IMR-90 (cell line): ENCODE data around the gene TMEM126B. TPM values are rescaled to one million over a fixed set of nuclear protein-coding genes. Genes with fewer than 3 reads are reported as not detected.

Experiments used
- ATAC-seq: fragments of 200-7000 bp; cut with Tn5 transposase; 2 replicates; pipeline ENCODE4 v1.9.1; 2020; ENCODE audit warnings: low read depth, mild to moderate bottlenecking, moderate library complexity
- BruUV-seq: library from RNA; stranded (reverse); fragments of 400-500 nt; replicated peaks from 2 replicates; lab custom pipeline; 2021; lab: Mats Ljungman, UMichigan
- CTCF ChIA-PET: fragments of 300-600 bp; formaldehyde crosslinking; extraction: SDS; loops from one replicate; lab custom pipeline; 2021; ENCODE audit warnings: antibody characterized with exemption; lab: Yijun Ruan, JAX
- POLR2A ChIA-PET: fragments of 300-600 bp; sonication (Branson Sonifier 250); formaldehyde crosslinking; loops from one replicate; lab custom pipeline; 2022; ENCODE audit warnings: antibody characterized with exemption; ENCODE audit not compliant: unreplicated experiment; lab: Charles Lee
- DNase-seq: peaks from one replicate; pipeline ENCODE4 v3.0.0; 2013
- H2AFZ ChIP-seq: replicated peaks from 2 replicates; pipeline ENCODE3; 2013; ENCODE audit warnings: low read length, mild to moderate bottlenecking; ENCODE audit not compliant: poor library complexity
- H2AK5ac ChIP-seq: 2 replicates; pipeline ENCODE4 v1.6.1; 2013; ENCODE audit warnings: low read depth, low read length, inconsistent platforms
- H2AK9ac ChIP-seq: replicated peaks from 2 replicates; pipeline ENCODE3; 2013; ENCODE audit warnings: mild to moderate bottlenecking, low read depth, low read length, moderate library complexity; ENCODE audit not compliant: poor library complexity
- H2BK120ac ChIP-seq: 2 replicates; pipeline ENCODE4 v1.6.1; 2013; ENCODE audit warnings: low read depth, low read length, inconsistent platforms
- H2BK15ac ChIP-seq: 3 replicates; pipeline ENCODE4 v1.6.1; 2013; ENCODE audit warnings: low read depth, low read length, inconsistent platforms
- H2BK20ac ChIP-seq: 2 replicates; pipeline ENCODE4 v1.6.1; 2013; ENCODE audit warnings: low read depth, mild to moderate bottlenecking, inconsistent platforms, low read length, moderate library complexity
- H2BK5ac ChIP-seq: 2 replicates; pipeline ENCODE4 v1.6.1; 2013; ENCODE audit warnings: mild to moderate bottlenecking, low read depth, low read length, inconsistent platforms; ENCODE audit not compliant: poor library complexity, severe bottlenecking
- H3K14ac ChIP-seq: replicated peaks from 2 replicates; pipeline ENCODE4 v1.6.1; 2013; ENCODE audit warnings: low read depth, low read length, inconsistent platforms
- H3K18ac ChIP-seq: 2 replicates; pipeline ENCODE4 v1.6.1; 2013; ENCODE audit warnings: low read depth, low read length, control low read depth
- H3K23ac ChIP-seq: 2 replicates; pipeline ENCODE4 v1.6.1; 2013; ENCODE audit warnings: low read depth, low read length, inconsistent platforms
- H3K27ac ChIP-seq: 2 replicates; pipeline ENCODE4 v1.5.1; 2013; ENCODE audit warnings: mild to moderate bottlenecking, control low read depth, low read length; ENCODE audit not compliant: insufficient read depth
- H3K27me3 ChIP-seq: 2 replicates; pipeline ENCODE4 v1.6.1; 2013; ENCODE audit warnings: low read length; ENCODE audit not compliant: control insufficient read depth, insufficient read depth
- H3K36me3 ChIP-seq: 2 replicates; pipeline ENCODE4 v1.6.1; 2013; ENCODE audit warnings: low read length, mixed read lengths; ENCODE audit not compliant: control insufficient read depth, insufficient read depth
- H3K4ac ChIP-seq: 2 replicates; pipeline ENCODE4 v1.6.1; 2013; ENCODE audit warnings: low read depth, low read length, inconsistent platforms
- H3K4me1 ChIP-seq: 2 replicates; pipeline ENCODE4 v1.6.1; 2013; ENCODE audit warnings: low read length, mixed read lengths; ENCODE audit not compliant: control insufficient read depth, insufficient read depth
- H3K4me2 ChIP-seq: 2 replicates; pipeline ENCODE4 v1.6.1; 2013; ENCODE audit warnings: low read depth, mild to moderate bottlenecking, control low read depth, low read length, moderate library complexity
- H3K4me3 ChIP-seq: 2 replicates; pipeline ENCODE4 v1.5.1; 2013; ENCODE audit warnings: low read depth, mild to moderate bottlenecking, control low read depth, low read length, moderate library complexity; ENCODE audit not compliant: insufficient read depth
- H3K56ac ChIP-seq: 2 replicates; pipeline ENCODE4 v1.6.1; 2013; ENCODE audit warnings: low read length, inconsistent platforms; ENCODE audit not compliant: insufficient read depth; ENCODE audit errors: extremely low read depth
- H3K79me1 ChIP-seq, 2 experiments: 2 replicates each; pipeline ENCODE4 v1.6.1; 2013; ENCODE audit warnings: low read length in 2 of 2, inconsistent platforms in 1 of 2, low read depth in 1 of 2
- H3K9ac ChIP-seq: 2 replicates; pipeline ENCODE4 v1.6.1; 2013; ENCODE audit warnings: low read depth, low read length, control low read depth
- H3K9me1 ChIP-seq: 2 replicates; pipeline ENCODE4 v1.6.1; 2013; ENCODE audit warnings: low read length, inconsistent platforms; ENCODE audit not compliant: insufficient read depth
- H3K9me3 ChIP-seq: 2 replicates; pipeline ENCODE4 v1.6.1; 2013; ENCODE audit warnings: low read length; ENCODE audit not compliant: control insufficient read depth, insufficient read depth
- H4K20me1 ChIP-seq: 2 replicates; pipeline ENCODE4 v1.6.1; 2013; ENCODE audit warnings: low read length, inconsistent platforms; ENCODE audit not compliant: insufficient read depth
- H4K5ac ChIP-seq: 2 replicates; pipeline ENCODE4 v1.6.1; 2013; ENCODE audit warnings: mild to moderate bottlenecking, low read depth, low read length, control low read depth
- H4K8ac ChIP-seq, 2 experiments: 2 replicates each; pipeline ENCODE4 v1.6.1; 2013; ENCODE audit warnings: low read depth in 2 of 2, low read length in 2 of 2, control low read depth in 1 of 2, inconsistent platforms in 1 of 2
- H4K91ac ChIP-seq: 2 replicates; pipeline ENCODE4 v1.6.1; 2013; ENCODE audit warnings: low read depth, low read length, inconsistent platforms; ENCODE audit not compliant: insufficient read depth
- RFX5 ChIP-seq: IDR thresholded peaks from 2 replicates; pipeline ENCODE4 v1.8.0; 2012; ENCODE audit warnings: low read depth, mild to moderate bottlenecking, low read length, moderate library complexity
- whole genome bisulfite sequencing, 2 experiments: methylation state at CpG; one replicate each; pipeline versions ENCODE4 v1.1.5 to v1.1.7; 2013; ENCODE audit warnings: missing lambda C conversion rate in 2 of 2; ENCODE audit not compliant: insufficient read length in 1 of 2; ENCODE audit errors: extremely low coverage in 2 of 2; 5-methylcytosine and 5-hydroxymethylcytosine counted together
- dilution Hi-C: fragments of 300-500 bp; cut with HindIII; formaldehyde crosslinking; loops from one replicate; pipeline ENCODE4 v1.14.3; 2018; ENCODE audit warnings: low sequenced_read_pairs; ENCODE audit not compliant: unreplicated experiment
- in situ Hi-C: fragments of 300-500 bp; cut with MboI; formaldehyde crosslinking; loops from 3 replicates; pipeline ENCODE4 v1.14.3; 2019; ENCODE audit warnings: low sequenced_read_pairs, inconsistent platforms, mixed read lengths
- intact Hi-C: fragments of 100-400 bp; cut with micrococcal nuclease; formaldehyde crosslinking; loops from 2 replicates; pipeline ENCODE4 v1.10.0; 2022
- polyA plus RNA-seq, 3 experiments: library from polyadenylated mRNA; depleted of rRNA; stranded (reverse); fragments of >200 nt; gene quantifications; 2 replicates each; pipeline ENCODE4 v1.2.3, GENCODE V29; 2012; ENCODE audit warnings: low replicate concordance in 1 of 3
- total RNA-seq: library from RNA; depleted of rRNA; stranded (reverse); fragments of >200 nt; gene quantifications from 2 replicates; pipeline ENCODE4 v1.2.3, GENCODE V29; 2012

The TMEM126B gene
- total and polyA plus RNA-seq, 2 of the 4 experiments (the other 2 are of a cell fraction): 44.6 to 56.8 TPM

DNA sequence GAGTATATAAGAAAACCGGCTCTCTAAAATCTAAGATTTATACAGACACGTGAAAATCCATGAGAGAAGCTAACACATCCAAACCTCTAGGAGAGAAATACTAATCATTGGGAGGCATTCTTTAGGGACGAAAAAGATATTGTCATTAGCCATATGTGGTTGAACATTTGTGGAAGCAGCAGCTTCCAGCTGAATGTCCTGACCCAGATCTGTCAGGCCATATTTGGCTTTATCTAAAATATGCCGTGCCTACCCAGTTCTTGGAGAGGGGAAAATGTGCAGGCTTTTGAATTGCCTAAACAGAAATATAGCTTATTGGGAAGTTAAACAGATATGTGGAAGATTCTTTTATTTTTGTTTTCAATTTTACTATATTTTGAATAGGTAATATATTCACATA lies 51.2 kb downstream of the TMEM126B start:
- Histone ChIP-seq H3K79me1 (peaks cover 6 to 14% of the 10 kb centered on the region in 2 experiments), H4K5ac (no peak overlapping the region), H2BK20ac (no peak overlapping the region), H3K23ac (no peak overlapping the region), H3K27me3 (no peaks in the 10 kb centered on the region), H4K20me1 (no peaks in the 10 kb centered on the region), H3K14ac (no peak overlapping the region), H4K8ac (no peak overlapping the region), H3K4me1 (no peaks in the 10 kb centered on the region), H3K9me1 (no peaks in the 10 kb centered on the region; the same call in 1 of the 2 replicates), H3K4me3 (no peak overlapping the region), H3K27ac (no peak overlapping the region), H4K91ac (no peak overlapping the region), H3K9ac (no peak overlapping the region), H2AK9ac (no peak overlapping the region), H3K56ac (no peak overlapping the region), H2BK120ac (no peak overlapping the region), H3K4me2 (no peak overlapping the region), H3K4ac (no peak overlapping the region), H3K36me3 (no peaks in the 10 kb centered on the region), H2BK5ac (no peak overlapping the region), H2BK15ac (no peak overlapping the region), H3K9me3 (no peaks in the 10 kb centered on the region), H3K18ac (no peak overlapping the region), H2AFZ (no peak overlapping the region), H2AK5ac (no peak overlapping the region)
- no TSS peak for BruUV-seq
- DNase-seq (no peak), ATAC-seq (no peak)
- in situ Hi-C loops: loop anchor here (25.0 kb wide), 1 partner anchor 608 kb away; no protein-coding TSS in a partner anchor
- intact Hi-C loops: no loop called here
- no peak for TF ChIP-seq RFX5
- dilution Hi-C loops: no loop called here
- 60% methylated on average over 1 of the region's 4 CpGs; no CpG with 5 or more reads in 1 of the 2 experiments for WGBS, 2 experiments
- ChIA-PET POLR2A (no interaction called here), CTCF (interaction anchor here (2.3 kb wide), 1 partner anchor 10 kb away, joined by 8 read pairs; no protein-coding TSS in a partner anchor)
